HG02759 (cell line): Measurements from ENCODE around the gene NLGN1.

ENCODE experiments used
- ATAC-seq: cut with Tn5 transposase; IDR thresholded peaks from one replicate; pipeline ENCODE4 v1.9.1; 2021; ENCODE audit warnings: mild to moderate bottlenecking, moderate library complexity; ENCODE audit not compliant: unreplicated experiment

Gene NLGN1

GRCh38 chr3:174126990-174127758, 729.6 kb downstream of the NLGN1 start:
- no peak for ATAC-seq

DNA sequence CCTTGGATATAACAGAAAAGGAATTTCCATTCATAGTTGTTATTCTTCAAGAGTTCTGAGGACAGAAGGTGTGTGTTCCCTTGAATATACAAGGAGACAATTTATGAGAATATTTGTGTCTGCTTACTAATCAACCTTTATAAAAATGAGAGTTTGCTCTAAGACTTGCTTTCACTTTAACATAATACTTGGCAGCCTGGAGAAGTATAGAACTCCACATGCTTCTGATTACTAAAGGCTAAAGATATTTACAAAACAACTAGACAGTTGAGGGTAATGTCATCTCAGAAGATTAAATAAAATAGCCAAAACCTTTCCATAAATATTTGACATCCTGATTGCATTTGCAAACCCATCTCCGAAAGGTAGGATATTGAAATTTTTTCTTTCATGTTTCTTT, 734.5 kb downstream of the NLGN1 start:
- no peak for ATAC-seq

GRCh38 chr3:174132421-174133042, 735.0 kb downstream of the NLGN1 start:
- ATAC-seq, result no peak

DNA sequence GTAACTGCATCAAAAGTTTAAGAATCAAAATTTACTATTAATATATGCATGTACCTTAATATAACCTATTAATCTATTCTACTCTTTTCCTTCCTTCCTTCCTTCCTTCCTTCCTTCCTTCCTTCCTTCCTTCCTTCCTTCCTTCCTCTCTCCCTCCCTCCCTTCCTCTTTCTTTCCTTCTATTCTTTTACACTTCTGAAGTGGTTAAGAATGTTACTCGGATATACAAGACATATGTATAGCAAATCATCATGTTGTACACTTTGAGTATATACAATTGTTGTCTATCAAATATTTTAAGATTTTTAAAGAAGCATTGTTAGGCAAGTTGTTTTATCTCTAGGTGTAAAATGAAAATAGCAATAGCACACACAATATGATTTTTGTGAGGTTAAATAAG, 748.5 kb downstream of the NLGN1 start:
- ATAC-seq, result no peak

GRCh38 chr3:174147798-174148197, 750.3 kb downstream of the NLGN1 start:
- no peak for ATAC-seq

GRCh38 chr3:174153871-174154270, 756.3 kb downstream of the NLGN1 start:
- no peak for ATAC-seq

GRCh38 chr3:174156200-174156599, 758.7 kb downstream of the NLGN1 start:
- ATAC-seq, result no peak

- no peak for ATAC-seq
Observed at GRCh38 chr3:174158674-174159073, 761.1 kb downstream of the NLGN1 start.

- ATAC-seq, result no peak
Observed at GRCh38 chr3:174159604-174160003, 762.1 kb downstream of the NLGN1 start.

- ATAC-seq, result no peak
Observed at GRCh38 chr3:174162550-174162949, 765.0 kb downstream of the NLGN1 start.

- ATAC-seq, result no peak
Observed at GRCh38 chr3:174168026-174168425, 770.5 kb downstream of the NLGN1 start.

DNA sequence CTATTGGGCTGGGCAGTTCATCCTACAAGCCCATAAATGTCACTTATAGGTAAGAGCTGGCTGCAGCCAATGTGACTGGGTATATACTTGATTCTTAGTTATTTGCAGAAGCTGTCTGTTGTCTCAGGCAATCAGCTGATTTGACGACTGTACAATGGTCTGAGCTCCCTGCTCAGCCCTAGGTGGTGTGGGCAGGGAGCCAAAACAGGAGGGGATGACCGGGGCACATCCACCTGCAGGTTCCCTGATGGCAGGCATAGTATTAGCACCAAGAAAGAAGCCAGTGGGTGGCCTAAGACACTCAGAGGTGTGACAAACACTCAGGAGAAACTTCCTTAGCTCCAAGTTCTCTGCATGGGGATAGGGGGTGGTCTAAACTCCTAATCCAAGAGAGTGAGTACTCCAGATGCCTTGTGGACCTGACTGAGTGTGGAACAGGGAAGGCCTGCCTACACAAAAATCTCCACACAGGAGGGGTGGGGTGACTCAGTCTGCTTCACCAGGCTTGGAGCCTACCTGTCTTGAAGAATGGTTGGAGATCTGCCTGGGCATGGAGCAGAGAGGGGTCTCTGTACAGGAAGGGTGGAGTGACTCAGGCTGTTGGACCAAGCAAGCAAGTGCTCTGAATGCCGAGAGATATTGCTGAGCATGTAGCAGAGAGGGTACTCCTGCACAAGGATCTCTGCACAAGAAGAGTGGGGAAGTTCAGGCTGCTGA, 771.2 kb downstream of the NLGN1 start:
- no peak for ATAC-seq

DNA sequence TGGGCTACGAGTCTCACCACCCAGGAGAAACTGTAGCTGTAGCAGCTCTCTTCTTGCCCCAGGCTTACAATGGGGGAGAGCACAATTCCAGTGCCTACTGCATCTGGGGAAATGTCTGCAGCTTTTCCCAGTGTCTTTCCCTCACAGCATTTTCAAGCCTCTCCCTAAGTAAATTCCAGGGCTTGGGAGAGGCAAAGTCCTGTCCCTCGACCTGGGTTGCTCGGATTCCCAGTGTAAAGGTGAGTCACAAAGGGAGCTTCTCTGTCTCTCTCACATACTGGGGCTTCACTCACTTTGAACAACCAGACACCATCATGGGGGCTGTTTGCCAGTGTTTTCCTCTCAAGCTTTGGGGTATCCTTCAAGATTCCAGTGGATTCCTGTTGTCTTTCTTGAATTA, 772.2 kb downstream of the NLGN1 start:
- no peak for ATAC-seq

- ATAC-seq, result no peak
Observed at GRCh38 chr3:174170248-174170647, 772.7 kb downstream of the NLGN1 start.

- ATAC-seq, result no peak
Observed at GRCh38 chr3:174186377-174186989, 788.9 kb downstream of the NLGN1 start.

- ATAC-seq, result no peak
Observed at GRCh38 chr3:174191380-174191779, 793.8 kb downstream of the NLGN1 start.

DNA sequence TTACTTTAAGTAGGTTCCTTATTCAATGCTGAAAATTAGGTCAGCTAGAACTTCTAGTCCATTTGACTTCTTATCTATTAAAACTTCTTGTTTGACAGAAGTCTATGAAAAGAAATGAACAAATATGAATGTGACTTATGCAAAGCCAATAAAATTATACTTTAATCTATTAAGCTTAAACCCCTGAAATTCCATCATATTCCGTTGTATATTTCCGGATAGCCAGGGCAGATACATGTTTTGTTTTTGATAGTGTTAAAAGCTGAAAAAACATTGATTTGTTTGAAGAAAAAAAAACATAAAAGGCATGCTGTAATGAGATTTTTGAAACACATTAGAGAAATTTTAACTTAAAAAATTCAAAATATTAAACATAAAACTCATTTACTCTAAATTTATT, 794.4 kb downstream of the NLGN1 start:
- ATAC-seq, result no peak

GRCh38 chr3:174192471-174192870, 794.9 kb downstream of the NLGN1 start:
- no peak for ATAC-seq

- no peak for ATAC-seq
Observed at GRCh38 chr3:174193604-174194003, 796.1 kb downstream of the NLGN1 start.

- no peak for ATAC-seq
Observed at GRCh38 chr3:174197416-174197815, 799.9 kb downstream of the NLGN1 start.

DNA sequence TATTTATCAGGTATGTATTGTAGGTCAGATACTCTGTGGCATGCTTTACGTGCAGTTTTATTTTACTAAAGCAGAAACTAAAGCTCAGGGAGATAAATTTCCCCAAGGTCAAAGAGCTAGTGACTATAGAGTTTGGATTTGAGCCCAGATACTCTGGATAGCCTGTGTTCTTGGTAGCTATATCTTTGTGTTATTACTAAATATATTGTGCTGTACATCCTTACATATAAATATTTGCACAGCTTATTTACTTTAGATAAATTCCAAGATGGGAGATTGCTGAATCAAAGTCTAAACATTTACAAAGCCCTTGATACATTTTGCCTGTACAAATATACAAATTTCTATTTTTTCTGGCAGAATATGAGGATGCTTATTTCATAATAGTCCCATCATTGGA, 800.7 kb downstream of the NLGN1 start:
- no peak for ATAC-seq

DNA sequence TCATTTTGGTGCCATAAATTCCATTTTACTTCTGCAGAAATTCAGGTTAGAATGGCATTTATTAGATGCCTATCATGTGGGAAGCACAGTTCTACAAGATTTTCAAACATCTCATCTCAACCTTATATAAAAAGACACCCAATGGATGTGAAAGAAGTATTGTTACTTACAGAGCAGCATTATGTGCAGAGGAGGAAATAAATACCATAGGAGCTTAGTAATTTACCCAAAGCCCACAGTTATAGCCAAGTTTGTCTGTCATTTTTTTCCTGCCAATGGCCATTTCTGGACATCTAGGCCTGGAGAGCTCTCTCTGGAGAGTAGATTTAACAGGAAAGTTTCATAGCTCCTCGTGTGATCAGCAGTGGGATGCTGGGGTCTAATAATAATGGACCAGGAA, 802.2 kb downstream of the NLGN1 start:
- ATAC-seq, result no peak
